ENCODE data around the gene FEZF2.

DNA sequence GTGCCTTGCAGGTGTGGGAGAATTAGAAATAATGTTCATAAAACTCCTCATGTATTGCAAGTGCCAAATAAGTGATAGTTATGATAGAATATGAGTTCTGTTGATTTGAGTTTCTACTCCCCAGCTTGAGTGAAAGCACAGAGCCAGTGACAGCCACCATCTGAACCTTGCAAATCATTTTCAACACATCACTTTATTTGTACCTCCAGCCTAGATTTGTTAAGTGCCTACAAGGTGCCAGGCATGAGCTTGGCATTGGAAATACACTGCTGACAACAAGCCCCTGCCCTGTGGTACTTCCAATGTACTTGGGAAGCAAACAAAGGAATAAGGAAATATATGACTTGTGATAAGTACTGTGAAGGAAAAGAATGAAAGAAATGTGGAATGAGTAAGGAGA, 17.0 kb downstream of the FEZF2 start:
- TF ChIP-seq EZH2 (IDR thresholded peaks at IDR 0.05) (no peak), POLR2AphosphoS5 (IDR thresholded peaks at IDR 0.05; ENCODE audit: borderline replicate concordance, low read depth, low read length) (no peak), FOXP2 (optimal IDR thresholded peaks at IDR 0.05; ENCODE audit: control extremely low read depth, extremely low read length, insufficient read depth) (no peak)

All from SK-N-MC (cell line).